ENCODE results near the gene JAK2. TPM values are rescaled to one million over a fixed set of nuclear protein-coding genes. Genes with fewer than 3 reads are reported as not detected.
A peak's percentile ranks its signal among the peaks of the same experiment; 100 is the strongest.
"Not testable (repeated sequence)": the region's sequence is repeated elsewhere in the genome, so short reads cannot be mapped to it uniquely, and the experiment has no call there.

The JAK2 gene
- total RNA-seq, 1 donor from 2014 or later = 28.7 TPM

GRCh38 chr9:4939118-4939561 is 45.9 kb upstream of the JAK2 start:
- TF ChIP-seq, protein P1, sequence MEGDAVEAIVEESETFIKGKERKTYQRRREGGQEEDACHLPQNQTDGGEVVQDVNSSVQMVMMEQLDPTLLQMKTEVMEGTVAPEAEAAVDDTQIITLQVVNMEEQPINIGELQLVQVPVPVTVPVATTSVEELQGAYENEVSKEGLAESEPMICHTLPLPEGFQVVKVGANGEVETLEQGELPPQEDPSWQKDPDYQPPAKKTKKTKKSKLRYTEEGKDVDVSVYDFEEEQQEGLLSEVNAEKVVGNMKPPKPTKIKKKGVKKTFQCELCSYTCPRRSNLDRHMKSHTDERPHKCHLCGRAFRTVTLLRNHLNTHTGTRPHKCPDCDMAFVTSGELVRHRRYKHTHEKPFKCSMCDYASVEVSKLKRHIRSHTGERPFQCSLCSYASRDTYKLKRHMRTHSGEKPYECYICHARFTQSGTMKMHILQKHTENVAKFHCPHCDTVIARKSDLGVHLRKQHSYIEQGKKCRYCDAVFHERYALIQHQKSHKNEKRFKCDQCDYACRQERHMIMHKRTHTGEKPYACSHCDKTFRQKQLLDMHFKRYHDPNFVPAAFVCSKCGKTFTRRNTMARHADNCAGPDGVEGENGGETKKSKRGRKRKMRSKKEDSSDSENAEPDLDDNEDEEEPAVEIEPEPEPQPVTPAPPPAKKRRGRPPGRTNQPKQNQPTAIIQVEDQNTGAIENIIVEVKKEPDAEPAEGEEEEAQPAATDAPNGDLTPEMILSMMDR (IDR thresholded peaks at IDR 0.05; ENCODE audit: borderline replicate concordance) = no peak
- DNase-seq = no peak
- H3K27ac ChIP-seq (replicated peaks) = no peak overlapping the region
- no peak overlapping the region for H3K4me3 ChIP-seq
- no peaks in the 10 kb centered on the region for H3K36me3 ChIP-seq
- H3K4me1 ChIP-seq = peaks cover 63% of the 10 kb centered on the region
- no peaks in the 10 kb centered on the region for H3K27me3 ChIP-seq (ENCODE audit: low read depth)
- no peaks in the 10 kb centered on the region for H3K9me3 ChIP-seq (replicated peaks)
- intact Hi-C loops (cut with micrococcal nuclease) = no loop called here

DNA sequence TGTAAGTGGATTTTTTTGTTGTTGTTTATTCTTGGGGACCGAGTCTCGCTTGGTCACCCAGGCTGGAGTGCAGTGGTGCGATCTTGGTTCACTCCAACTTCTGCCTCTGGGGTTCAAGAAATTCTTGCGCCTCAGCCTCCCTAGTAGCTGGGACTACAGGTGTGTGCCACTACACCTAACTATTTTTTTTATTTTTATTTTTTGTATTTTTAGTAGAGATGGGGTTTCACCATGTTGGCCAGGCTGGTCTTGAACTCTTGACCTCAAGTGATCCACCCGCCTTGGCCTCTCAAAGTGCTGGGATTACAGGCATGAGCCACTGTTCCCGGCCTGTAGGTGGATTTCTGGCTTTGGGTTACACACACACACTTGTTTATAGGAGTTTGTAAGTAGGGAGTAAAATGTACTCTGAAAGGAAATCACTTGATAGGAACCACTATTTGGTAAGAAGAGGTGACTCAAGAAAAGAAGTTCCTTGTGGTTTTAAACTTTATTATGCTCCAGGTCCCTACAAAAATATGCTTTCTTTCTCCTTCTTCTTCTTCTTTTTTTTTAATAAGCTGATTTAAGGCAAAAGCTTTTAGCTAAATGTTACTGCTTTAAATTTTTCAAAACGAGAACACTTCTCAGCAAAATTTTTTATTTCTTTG is 42.9 kb upstream of the JAK2 start:
- DNase-seq; H3K27me3 ChIP-seq (ENCODE audit: low read depth); H3K9me3 ChIP-seq (replicated peaks); H3K36me3 ChIP-seq; H3K4me3 ChIP-seq; intact Hi-C loops (cut with micrococcal nuclease): not testable (repeated sequence)
- H3K27ac ChIP-seq (replicated peaks) = peak overlapping the region; percentile 6
- H3K4me1 ChIP-seq = peaks cover 42% of the 10 kb centered on the region

- intact Hi-C loops (cut with micrococcal nuclease) = no loop called here
- H3K9me3 ChIP-seq (replicated peaks) = no peaks in the 10 kb centered on the region
- no peak overlapping the region for H3K4me3 ChIP-seq
- H3K27me3 ChIP-seq (ENCODE audit: low read depth) = no peaks in the 10 kb centered on the region
- TF ChIP-seq, protein P1 (IDR thresholded peaks at IDR 0.05; ENCODE audit: borderline replicate concordance) = no peak
- no peak for DNase-seq
- H3K27ac ChIP-seq (replicated peaks) = no peak overlapping the region
- no peaks in the 10 kb centered on the region for H3K36me3 ChIP-seq
- H3K4me1 ChIP-seq = peaks cover 30% of the 10 kb centered on the region
These were observed 41.7 kb upstream of the JAK2 start for GRCh38 chr9:4943346-4943745.

- intact Hi-C loops (cut with micrococcal nuclease); H3K27ac ChIP-seq (replicated peaks); H3K36me3 ChIP-seq; H3K9me3 ChIP-seq (replicated peaks); DNase-seq; H3K27me3 ChIP-seq (ENCODE audit: low read depth); H3K4me3 ChIP-seq: not testable (repeated sequence)
- H3K4me1 ChIP-seq = peaks cover 20% of the 10 kb centered on the region
These were observed 40.5 kb upstream of the JAK2 start for GRCh38 chr9:4944431-4945211.

DNA sequence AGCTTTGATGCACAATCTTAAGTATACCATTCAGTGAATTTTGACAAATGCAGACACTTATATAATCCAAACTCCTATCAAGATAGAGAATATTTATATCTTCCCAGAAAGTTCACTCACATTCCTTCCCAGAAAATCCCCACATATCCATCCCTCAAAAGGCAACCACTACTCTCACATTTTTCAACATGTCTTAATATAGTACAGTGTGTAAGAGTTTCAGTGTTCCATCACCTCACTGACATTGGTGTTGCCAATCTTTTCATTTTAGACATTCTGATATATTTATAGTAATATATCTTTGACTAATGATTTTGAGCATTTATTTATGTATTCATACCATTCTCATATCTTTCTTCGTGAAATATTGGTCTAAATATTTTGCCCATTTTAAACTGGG is 38.1 kb upstream of the JAK2 start:
- TF ChIP-seq, protein P1 (IDR thresholded peaks at IDR 0.05; ENCODE audit: borderline replicate concordance) = no peak

GRCh38 chr9:4955836-4956235 is 29.2 kb upstream of the JAK2 start:
- intact Hi-C loops (cut with micrococcal nuclease) = no loop called here
- H3K27ac ChIP-seq (replicated peaks) = no peak overlapping the region
- no peaks in the 10 kb centered on the region for H3K4me1 ChIP-seq
- TF ChIP-seq, protein P1 (IDR thresholded peaks at IDR 0.05; ENCODE audit: borderline replicate concordance) = no peak
- no peak for DNase-seq
- H3K27me3 ChIP-seq (ENCODE audit: low read depth) = no peaks in the 10 kb centered on the region
- H3K36me3 ChIP-seq = no peaks in the 10 kb centered on the region
- no peak overlapping the region for H3K4me3 ChIP-seq
- no peaks in the 10 kb centered on the region for H3K9me3 ChIP-seq (replicated peaks)

More for the DNA sequence above, 38.1 kb upstream of the JAK2 start:
- H3K4me3 ChIP-seq = no peak overlapping the region
- H3K27me3 ChIP-seq (ENCODE audit: low read depth) = no peaks in the 10 kb centered on the region
- intact Hi-C loops (cut with micrococcal nuclease) = no loop called here
- no peak overlapping the region for H3K27ac ChIP-seq (replicated peaks)
- peaks cover 20% of the 10 kb centered on the region for H3K4me1 ChIP-seq
- DNase-seq = no peak
- no peaks in the 10 kb centered on the region for H3K36me3 ChIP-seq
- H3K9me3 ChIP-seq (replicated peaks) = no peaks in the 10 kb centered on the region
